ENCODE measurements around the gene LRRC46.

DNA sequence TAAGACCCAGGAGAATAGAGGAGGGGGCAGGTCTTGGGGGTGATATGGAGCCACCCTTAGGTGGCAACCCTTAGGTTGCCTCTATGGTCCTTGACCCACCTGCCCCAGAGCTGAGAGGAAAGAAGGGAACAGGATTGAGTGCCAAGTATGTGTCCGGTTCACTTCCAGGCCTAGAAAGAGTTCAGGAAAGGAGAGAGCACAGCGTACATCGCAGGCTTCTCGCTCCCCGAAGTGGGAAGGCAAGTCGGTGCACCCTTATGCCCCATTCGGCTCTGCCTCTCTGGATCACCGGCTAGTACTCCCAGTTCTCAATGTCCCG is 18.9 kb downstream of the LRRC46 start:
- no peak for TF ChIP-seq POLR2A (IDR thresholded peaks at IDR 0.05)
- TF ChIP-seq, protein P1, sequence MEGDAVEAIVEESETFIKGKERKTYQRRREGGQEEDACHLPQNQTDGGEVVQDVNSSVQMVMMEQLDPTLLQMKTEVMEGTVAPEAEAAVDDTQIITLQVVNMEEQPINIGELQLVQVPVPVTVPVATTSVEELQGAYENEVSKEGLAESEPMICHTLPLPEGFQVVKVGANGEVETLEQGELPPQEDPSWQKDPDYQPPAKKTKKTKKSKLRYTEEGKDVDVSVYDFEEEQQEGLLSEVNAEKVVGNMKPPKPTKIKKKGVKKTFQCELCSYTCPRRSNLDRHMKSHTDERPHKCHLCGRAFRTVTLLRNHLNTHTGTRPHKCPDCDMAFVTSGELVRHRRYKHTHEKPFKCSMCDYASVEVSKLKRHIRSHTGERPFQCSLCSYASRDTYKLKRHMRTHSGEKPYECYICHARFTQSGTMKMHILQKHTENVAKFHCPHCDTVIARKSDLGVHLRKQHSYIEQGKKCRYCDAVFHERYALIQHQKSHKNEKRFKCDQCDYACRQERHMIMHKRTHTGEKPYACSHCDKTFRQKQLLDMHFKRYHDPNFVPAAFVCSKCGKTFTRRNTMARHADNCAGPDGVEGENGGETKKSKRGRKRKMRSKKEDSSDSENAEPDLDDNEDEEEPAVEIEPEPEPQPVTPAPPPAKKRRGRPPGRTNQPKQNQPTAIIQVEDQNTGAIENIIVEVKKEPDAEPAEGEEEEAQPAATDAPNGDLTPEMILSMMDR (IDR thresholded peaks at IDR 0.05): no peak

Measured in vagina (tissue), 2 donors.